Right atrium auricular region (tissue), 2 donors: ENCODE data around the gene PPP1R26. TPM values are rescaled to one million over a fixed set of nuclear protein-coding genes. Genes with fewer than 3 reads are reported as not detected.

ENCODE experiments used
- DNase-seq: peaks from one replicate; pipeline ENCODE4 v3.0.0-alpha.2; 2019; ENCODE audit warnings: low spot score
- H3K27ac ChIP-seq, 2 donors: fragments of 200-600 bp; sonication (generic); 1 replicate in 1 of 2; 2 replicates in 1 of 2; pipeline ENCODE4 v1.5.1; 2016 to 2019
- H3K27me3 ChIP-seq, 2 donors: fragments of 200-600 bp; sonication (generic); one replicate each; pipeline versions ENCODE4 v1.5.1 to v1.6.0; 2017 to 2019
- H3K36me3 ChIP-seq: fragments of 200-600 bp; sonication (generic); one replicate; pipeline ENCODE4 v1.5.1; 2016
- H3K4me1 ChIP-seq, 2 donors: fragments of 200-600 bp; sonication (generic); one replicate each; pipeline versions ENCODE4 v1.5.1 to v1.6.0; 2017 to 2019
- H3K4me3 ChIP-seq, 2 donors: fragments of 200-600 bp; sonication (generic); 1 replicate in 1 of 2; 2 replicates in 1 of 2; pipeline ENCODE4 v1.5.1; 2017 to 2019; ENCODE audit warnings: mild to moderate bottlenecking in 1 of 2, moderate library complexity in 1 of 2
- H3K9me3 ChIP-seq, 2 donors: fragments of 200-600 bp; sonication (generic); one replicate each; pipeline ENCODE4 v1.5.1; 2019
- CTCF ChIP-seq, 2 donors: fragments of 200-600 bp; sonication (generic); IDR thresholded peaks; one replicate each; pipeline ENCODE4 v1.5.1; 2019; ENCODE audit warnings: antibody characterized with exemption in 2 of 2
- total RNA-seq, 2 donors: library from RNA; depleted of rRNA; stranded (reverse); fragments of >200 nt; gene quantifications; one replicate each; pipeline ENCODE4 v1.1.0, GENCODE V29; 2016

PPP1R26 gene
- total RNA-seq, 2 donors from 2014 or later, result 17.4 to 18.7 TPM

GRCh38 chr9:135474915-135475314 lies 4.7 kb upstream of the PPP1R26 start:
- no peak overlapping the region for H3K27ac ChIP-seq
- TF ChIP-seq CTCF (IDR thresholded peaks at IDR 0.05), result peak in 1 of 2 donors; percentile 55
- H3K27me3 ChIP-seq, result no peaks in the 10 kb centered on the region
- H3K36me3 ChIP-seq, result no peaks in the 10 kb centered on the region
- peaks cover 0 to 10% of the 10 kb centered on the region in 2 donors for H3K4me1 ChIP-seq
- no peaks in the 10 kb centered on the region for H3K9me3 ChIP-seq
- DNase-seq, result no peak
- no peak overlapping the region for H3K4me3 ChIP-seq

- no peak overlapping the region for H3K4me3 ChIP-seq
- no peak overlapping the region for H3K27ac ChIP-seq
- TF ChIP-seq CTCF (IDR thresholded peaks at IDR 0.05), result no peak
- H3K27me3 ChIP-seq, result no peaks in the 10 kb centered on the region
- peaks cover 0 to 20% of the 10 kb centered on the region in 2 donors for H3K4me1 ChIP-seq
- no peak for DNase-seq
- H3K9me3 ChIP-seq, result no peaks in the 10 kb centered on the region
- no peaks in the 10 kb centered on the region for H3K36me3 ChIP-seq
Observed at GRCh38 chr9:135476561-135477355, 2.8 kb upstream of the PPP1R26 start.

GRCh38 chr9:135478191-135478590 lies 1.4 kb upstream of the PPP1R26 start:
- TF ChIP-seq CTCF (IDR thresholded peaks at IDR 0.05), result no peak
- no peaks in the 10 kb centered on the region for H3K9me3 ChIP-seq
- no peak for DNase-seq
- peak overlapping the region in 1 of 2 donors; percentile 87 for H3K27ac ChIP-seq
- H3K27me3 ChIP-seq, result no peaks in the 10 kb centered on the region
- no peaks in the 10 kb centered on the region for H3K36me3 ChIP-seq
- no peak overlapping the region for H3K4me3 ChIP-seq
- peaks cover 0 to 20% of the 10 kb centered on the region in 2 donors for H3K4me1 ChIP-seq

GRCh38 chr9:135478829-135479468 lies 633 bp upstream of the PPP1R26 start:
- Histone ChIP-seq H3K27ac (peak overlapping the region; percentile 80 to 87), H3K27me3 (no peaks in the 10 kb centered on the region), H3K4me3 (peak overlapping the region; percentile 75), H3K36me3 (peaks cover under 1% of the 10 kb centered on the region), H3K4me1 (peaks cover 0 to 20% of the 10 kb centered on the region in 2 donors), H3K9me3 (no peaks in the 10 kb centered on the region)
- DNase-seq, result peak; percentile 61
- TF ChIP-seq CTCF (IDR thresholded peaks at IDR 0.05), result peak in 1 of 2 donors; percentile 19

GRCh38 chr9:135480071-135480939 lies 723 bp downstream of the PPP1R26 start:
- Histone ChIP-seq H3K4me3 (peak overlapping the region; percentile 64 to 81), H3K36me3 (peaks cover 14% of the 10 kb centered on the region), H3K27me3 (no peaks in the 10 kb centered on the region), H3K9me3 (no peaks in the 10 kb centered on the region), H3K27ac (peak overlapping the region; percentile 35 to 62), H3K4me1 (peaks cover 0 to 20% of the 10 kb centered on the region in 2 donors)
- no peak for DNase-seq
- TF ChIP-seq CTCF (IDR thresholded peaks at IDR 0.05), result no peak
